ENCODE results near the gene CLNK. TPM values are rescaled to one million over a fixed set of nuclear protein-coding genes. Genes with fewer than 3 reads are reported as not detected.

The CLNK gene
- total RNA-seq, 2 experiments from 2014 or later = 2.0 TPM; not detected in 1

DNA sequence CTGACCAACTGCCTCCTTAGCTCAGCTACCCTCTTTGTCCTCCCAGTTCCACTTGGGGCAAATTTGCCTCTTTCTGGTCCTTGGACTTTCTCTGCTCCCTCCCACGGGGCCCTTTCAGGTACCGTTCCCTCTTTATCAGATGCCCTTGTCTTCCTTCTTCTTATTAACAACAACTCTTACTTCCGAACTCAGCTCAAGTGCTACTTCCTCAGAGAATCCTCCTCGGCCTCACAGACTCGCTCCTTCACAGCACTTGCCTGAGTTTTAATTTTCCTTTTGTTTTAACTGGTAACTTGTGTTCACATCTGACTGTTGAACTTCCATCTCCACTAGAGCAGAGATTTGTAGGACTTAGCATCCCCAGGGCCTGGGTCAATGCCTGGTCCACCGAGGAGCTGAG lies 85.7 kb downstream of the CLNK start:
- H2AFZ ChIP-seq (ENCODE audit: low read length) = no peak overlapping the region
- H3K4me3 ChIP-seq (ENCODE audit: low read depth, low read length, poor library complexity, severe bottlenecking) = no peak overlapping the region
- CTCF ChIA-PET (ENCODE audit: unreplicated experiment) = interaction anchor here (0.7 kb wide), 1 partner anchor 13 kb away, joined by 3 read pairs; no protein-coding TSS in a partner anchor
- no peaks in the 10 kb centered on the region for H3K9me3 ChIP-seq (ENCODE audit: low read length)
- H3K36me3 ChIP-seq (ENCODE audit: insufficient read depth, low read length) = no peaks in the 10 kb centered on the region
- no TSS peak for BruUV-seq (replicated peaks)
- no peak overlapping the region for H3K4me2 ChIP-seq (ENCODE audit: low read length)
- DNase-seq (ENCODE audit: low spot score) = no peak
- no peaks in the 10 kb centered on the region for H3K4me1 ChIP-seq (ENCODE audit: insufficient read depth, low read length, poor library complexity, severe bottlenecking)
- intact Hi-C loops (cut with micrococcal nuclease; ENCODE audit: unreplicated experiment) = no loop called here
- POLR2A ChIA-PET = interaction anchor here (1.0 kb wide), 1 partner anchor 10 kb away, joined by 3 read pairs; no protein-coding TSS in a partner anchor
- no peak overlapping the region for H3K27ac ChIP-seq (ENCODE audit: low read depth, low read length, poor library complexity, severe bottlenecking)
- TF ChIP-seq, protein P1, sequence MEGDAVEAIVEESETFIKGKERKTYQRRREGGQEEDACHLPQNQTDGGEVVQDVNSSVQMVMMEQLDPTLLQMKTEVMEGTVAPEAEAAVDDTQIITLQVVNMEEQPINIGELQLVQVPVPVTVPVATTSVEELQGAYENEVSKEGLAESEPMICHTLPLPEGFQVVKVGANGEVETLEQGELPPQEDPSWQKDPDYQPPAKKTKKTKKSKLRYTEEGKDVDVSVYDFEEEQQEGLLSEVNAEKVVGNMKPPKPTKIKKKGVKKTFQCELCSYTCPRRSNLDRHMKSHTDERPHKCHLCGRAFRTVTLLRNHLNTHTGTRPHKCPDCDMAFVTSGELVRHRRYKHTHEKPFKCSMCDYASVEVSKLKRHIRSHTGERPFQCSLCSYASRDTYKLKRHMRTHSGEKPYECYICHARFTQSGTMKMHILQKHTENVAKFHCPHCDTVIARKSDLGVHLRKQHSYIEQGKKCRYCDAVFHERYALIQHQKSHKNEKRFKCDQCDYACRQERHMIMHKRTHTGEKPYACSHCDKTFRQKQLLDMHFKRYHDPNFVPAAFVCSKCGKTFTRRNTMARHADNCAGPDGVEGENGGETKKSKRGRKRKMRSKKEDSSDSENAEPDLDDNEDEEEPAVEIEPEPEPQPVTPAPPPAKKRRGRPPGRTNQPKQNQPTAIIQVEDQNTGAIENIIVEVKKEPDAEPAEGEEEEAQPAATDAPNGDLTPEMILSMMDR (conservative IDR thresholded peaks at IDR 0.05; ENCODE audit: low read length) = no peak
- no peak for TF ChIP-seq EZH2phosphoT487 (IDR thresholded peaks at IDR 0.05; ENCODE audit: borderline replicate concordance, low read depth, low read length)
- no peaks in the 10 kb centered on the region for H3K79me2 ChIP-seq (ENCODE audit: insufficient read depth, low read depth, low read length)
- H4K20me1 ChIP-seq (ENCODE audit: insufficient read depth, low read length) = no peaks in the 10 kb centered on the region
- H3K9me2 ChIP-seq (ENCODE audit: insufficient read depth, low read length) = no peaks in the 10 kb centered on the region

DNA sequence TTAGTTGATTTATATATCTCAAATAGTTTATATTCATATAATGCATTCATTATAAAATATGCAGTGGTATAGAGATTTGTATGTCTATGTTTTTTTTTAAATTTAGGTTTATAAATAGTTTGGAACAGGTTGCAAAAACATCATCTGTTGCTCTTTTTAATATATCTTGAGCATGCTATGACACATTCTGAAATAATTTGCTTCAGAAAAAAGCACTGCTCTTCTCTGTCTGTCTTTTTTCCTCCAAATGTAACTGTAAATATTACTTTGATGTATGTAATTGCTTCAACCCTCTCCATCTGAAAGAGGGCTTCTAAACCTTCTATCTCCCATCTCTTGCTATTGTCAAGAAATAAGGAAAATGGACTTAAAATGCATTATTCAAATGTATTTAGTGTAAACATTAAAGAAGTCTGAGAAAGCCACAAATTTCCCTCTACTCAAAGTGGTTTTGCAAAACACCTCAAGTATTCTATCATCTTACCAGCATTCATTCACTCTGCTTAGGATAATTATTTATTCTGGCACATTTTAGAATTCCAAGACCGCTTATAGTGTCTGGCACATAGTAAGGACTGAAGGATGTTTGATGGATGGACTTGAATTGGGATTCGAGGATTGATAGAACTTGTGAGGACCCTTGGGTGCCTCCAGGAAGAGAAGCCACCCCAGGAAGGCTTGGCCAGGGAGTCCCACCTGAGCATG lies 87.8 kb downstream of the CLNK start:
- Histone ChIP-seq H3K27ac (ENCODE audit: low read depth, low read length, poor library complexity, severe bottlenecking) (no peak overlapping the region), H3K4me3 (ENCODE audit: low read depth, low read length, poor library complexity, severe bottlenecking) (no peak overlapping the region), H3K79me2 (ENCODE audit: insufficient read depth, low read depth, low read length) (no peaks in the 10 kb centered on the region), H3K4me1 (ENCODE audit: insufficient read depth, low read length, poor library complexity, severe bottlenecking) (no peaks in the 10 kb centered on the region), H3K9me3 (ENCODE audit: low read length) (no peaks in the 10 kb centered on the region), H3K36me3 (ENCODE audit: insufficient read depth, low read length) (no peaks in the 10 kb centered on the region), H3K9me2 (ENCODE audit: insufficient read depth, low read length) (no peaks in the 10 kb centered on the region), H4K20me1 (ENCODE audit: insufficient read depth, low read length) (no peaks in the 10 kb centered on the region), H3K4me2 (ENCODE audit: low read length) (no peak overlapping the region), H2AFZ (ENCODE audit: low read length) (no peak overlapping the region)
- no TSS peak for BruUV-seq (replicated peaks)
- TF ChIP-seq, protein P1 (conservative IDR thresholded peaks at IDR 0.05; ENCODE audit: low read length) = no peak
- no peak for TF ChIP-seq EZH2phosphoT487 (IDR thresholded peaks at IDR 0.05; ENCODE audit: borderline replicate concordance, low read depth, low read length)
- DNase-seq (ENCODE audit: low spot score) = no peak
- intact Hi-C loops (cut with micrococcal nuclease; ENCODE audit: unreplicated experiment) = no loop called here
- ChIA-PET CTCF (ENCODE audit: unreplicated experiment) (no interaction called here), POLR2A (no interaction called here)

DNA sequence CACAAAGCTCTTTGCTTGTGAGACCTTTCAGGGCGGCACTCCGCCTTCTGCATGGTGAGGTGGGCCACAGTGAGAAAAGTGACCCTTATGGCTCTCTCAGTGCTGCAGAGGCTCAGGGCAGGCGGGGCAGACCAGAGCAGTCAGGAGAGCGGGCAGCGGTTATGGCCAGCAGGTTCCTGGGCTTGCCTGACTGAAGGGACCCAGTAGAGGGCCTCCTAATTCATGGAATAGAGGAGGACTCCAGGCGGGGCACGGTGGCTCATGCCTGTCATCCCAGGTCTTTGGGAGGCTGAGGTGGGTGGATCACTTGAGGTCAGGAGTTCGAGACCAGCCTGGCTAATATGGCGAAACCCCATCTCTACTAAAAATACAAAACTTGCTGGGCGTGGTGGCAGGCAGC lies 91.4 kb downstream of the CLNK start:
- ChIA-PET CTCF (ENCODE audit: unreplicated experiment) (no interaction called here), POLR2A (no interaction called here)
- Histone ChIP-seq H3K4me3 (ENCODE audit: low read depth, low read length, poor library complexity, severe bottlenecking) (no peak overlapping the region), H2AFZ (ENCODE audit: low read length) (no peak overlapping the region), H4K20me1 (ENCODE audit: insufficient read depth, low read length) (no peaks in the 10 kb centered on the region), H3K27ac (ENCODE audit: low read depth, low read length, poor library complexity, severe bottlenecking) (no peak overlapping the region), H3K4me1 (ENCODE audit: insufficient read depth, low read length, poor library complexity, severe bottlenecking) (no peaks in the 10 kb centered on the region), H3K9me3 (ENCODE audit: low read length) (no peaks in the 10 kb centered on the region), H3K4me2 (ENCODE audit: low read length) (no peak overlapping the region), H3K9me2 (ENCODE audit: insufficient read depth, low read length) (no peaks in the 10 kb centered on the region), H3K36me3 (ENCODE audit: insufficient read depth, low read length) (no peaks in the 10 kb centered on the region), H3K79me2 (ENCODE audit: insufficient read depth, low read depth, low read length) (no peaks in the 10 kb centered on the region)
- intact Hi-C loops (cut with micrococcal nuclease; ENCODE audit: unreplicated experiment) = no loop called here
- TF ChIP-seq, protein P1 (conservative IDR thresholded peaks at IDR 0.05; ENCODE audit: low read length) = no peak
- TF ChIP-seq EZH2phosphoT487 (IDR thresholded peaks at IDR 0.05; ENCODE audit: borderline replicate concordance, low read depth, low read length) = no peak
- BruUV-seq (replicated peaks) = no TSS peak
- no peak for DNase-seq (ENCODE audit: low spot score)

Data from OCI-LY7 (cell line).